ENCODE results near the gene PTEN. TPM values are rescaled to one million over a fixed set of nuclear protein-coding genes. Genes with fewer than 3 reads are reported as not detected.

PTEN gene
- total and polyA plus RNA-seq, 2 experiments from 2014 or later, result 20.8 to 64.0 TPM

DNA sequence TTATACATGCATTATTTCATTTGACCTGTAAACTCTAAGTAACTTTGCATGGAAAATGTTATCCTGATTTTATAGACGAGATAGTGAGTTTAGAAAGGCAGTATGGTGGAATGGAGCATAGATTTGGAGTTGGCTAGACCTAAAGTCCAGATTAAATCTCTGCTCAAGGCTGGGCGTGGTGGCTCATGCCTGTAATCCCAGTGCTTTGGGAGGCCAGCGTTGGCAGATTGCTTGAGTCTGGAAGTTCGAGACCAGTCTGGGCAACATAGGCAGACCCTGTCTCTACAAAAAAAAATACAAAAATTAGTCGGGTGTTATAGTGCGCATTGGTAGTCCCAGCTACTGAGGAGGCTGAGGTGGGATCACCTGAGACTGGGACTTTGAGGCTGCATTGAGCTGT is 9.4 kb downstream of the PTEN start:
- Mint-ChIP-seq H3K4me1 (peaks cover 20% of the 10 kb centered on the region; the same call in 2 of the 3 replicates), H3K27me3 (ENCODE audit: insufficient read depth, low read depth, poor library complexity) (no peaks in the 10 kb centered on the region), H3K36me3 (ENCODE audit: low read depth) (0 out of 3 replicates have a peak, but pooled peaks cover 6% of the 10 kb centered on the region), H3K9me3 (no peaks in the 10 kb centered on the region; the same call in 2 of the 3 replicates), H3K4me3 (no peak overlapping the region), H3K27ac (no peak overlapping the region; the same call in 1 of the 2 replicates)
- Histone ChIP-seq H3K4me2 (no peak overlapping the region), H3K27ac (ENCODE audit: low read depth) (no peak overlapping the region), H3K27me3 (ENCODE audit: insufficient read depth) (no peaks in the 10 kb centered on the region), H3K36me3 (ENCODE audit: insufficient read depth) (no peaks in the 10 kb centered on the region), H4K20me1 (replicated peaks; ENCODE audit: insufficient read depth) (0 out of 2 replicates have a peak, but pooled peaks cover 3% of the 10 kb centered on the region), H3K4me3 (no peak overlapping the region), H2AFZ (no peak overlapping the region), H3K79me2 (replicated peaks; ENCODE audit: insufficient read depth) (peaks cover 100% of the 10 kb centered on the region), H3K4me1 (ENCODE audit: insufficient read depth) (peaks cover 17% of the 10 kb centered on the region), H3F3A (replicated peaks; ENCODE audit: low read depth) (no peaks in the 10 kb centered on the region), H3K9me2 (ENCODE audit: insufficient read depth) (no peaks in the 10 kb centered on the region)
- ATAC-seq (no peak; the same call in 1 of the 3 replicates), DNase-seq (ENCODE audit: low spot score) (no peak)
- TF ChIP-seq ZNF114 (CRISPR knock-in tag; IDR thresholded peaks at IDR 0.05) (no peak), CREB1 (CRISPR knock-in tag; IDR thresholded peaks at IDR 0.05; ENCODE audit: low read depth) (no peak), STAT1 (IDR thresholded peaks at IDR 0.05; ENCODE audit: unreplicated experiment) (no peak), EZH2phosphoT487 (IDR thresholded peaks at IDR 0.05; ENCODE audit: unreplicated experiment) (no peak), EZH2 (IDR thresholded peaks at IDR 0.05; ENCODE audit: low read depth, unreplicated experiment) (no peak), POLR2AphosphoS5 (IDR thresholded peaks at IDR 0.05; ENCODE audit: low read depth) (no peak), NANOG (IDR thresholded peaks at IDR 0.05; ENCODE audit: borderline replicate concordance) (no peak), ZNF331 (CRISPR knock-in tag; IDR thresholded peaks at IDR 0.05; ENCODE audit: low read depth) (no peak), JUNB (IDR thresholded peaks at IDR 0.05; ENCODE audit: unreplicated experiment) (no peak)
- TF ChIP-seq, protein P1, sequence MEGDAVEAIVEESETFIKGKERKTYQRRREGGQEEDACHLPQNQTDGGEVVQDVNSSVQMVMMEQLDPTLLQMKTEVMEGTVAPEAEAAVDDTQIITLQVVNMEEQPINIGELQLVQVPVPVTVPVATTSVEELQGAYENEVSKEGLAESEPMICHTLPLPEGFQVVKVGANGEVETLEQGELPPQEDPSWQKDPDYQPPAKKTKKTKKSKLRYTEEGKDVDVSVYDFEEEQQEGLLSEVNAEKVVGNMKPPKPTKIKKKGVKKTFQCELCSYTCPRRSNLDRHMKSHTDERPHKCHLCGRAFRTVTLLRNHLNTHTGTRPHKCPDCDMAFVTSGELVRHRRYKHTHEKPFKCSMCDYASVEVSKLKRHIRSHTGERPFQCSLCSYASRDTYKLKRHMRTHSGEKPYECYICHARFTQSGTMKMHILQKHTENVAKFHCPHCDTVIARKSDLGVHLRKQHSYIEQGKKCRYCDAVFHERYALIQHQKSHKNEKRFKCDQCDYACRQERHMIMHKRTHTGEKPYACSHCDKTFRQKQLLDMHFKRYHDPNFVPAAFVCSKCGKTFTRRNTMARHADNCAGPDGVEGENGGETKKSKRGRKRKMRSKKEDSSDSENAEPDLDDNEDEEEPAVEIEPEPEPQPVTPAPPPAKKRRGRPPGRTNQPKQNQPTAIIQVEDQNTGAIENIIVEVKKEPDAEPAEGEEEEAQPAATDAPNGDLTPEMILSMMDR (conservative IDR thresholded peaks at IDR 0.05; ENCODE audit: low read depth in 2 of 2), result no peak
- TF ChIP-seq, protein P2, sequence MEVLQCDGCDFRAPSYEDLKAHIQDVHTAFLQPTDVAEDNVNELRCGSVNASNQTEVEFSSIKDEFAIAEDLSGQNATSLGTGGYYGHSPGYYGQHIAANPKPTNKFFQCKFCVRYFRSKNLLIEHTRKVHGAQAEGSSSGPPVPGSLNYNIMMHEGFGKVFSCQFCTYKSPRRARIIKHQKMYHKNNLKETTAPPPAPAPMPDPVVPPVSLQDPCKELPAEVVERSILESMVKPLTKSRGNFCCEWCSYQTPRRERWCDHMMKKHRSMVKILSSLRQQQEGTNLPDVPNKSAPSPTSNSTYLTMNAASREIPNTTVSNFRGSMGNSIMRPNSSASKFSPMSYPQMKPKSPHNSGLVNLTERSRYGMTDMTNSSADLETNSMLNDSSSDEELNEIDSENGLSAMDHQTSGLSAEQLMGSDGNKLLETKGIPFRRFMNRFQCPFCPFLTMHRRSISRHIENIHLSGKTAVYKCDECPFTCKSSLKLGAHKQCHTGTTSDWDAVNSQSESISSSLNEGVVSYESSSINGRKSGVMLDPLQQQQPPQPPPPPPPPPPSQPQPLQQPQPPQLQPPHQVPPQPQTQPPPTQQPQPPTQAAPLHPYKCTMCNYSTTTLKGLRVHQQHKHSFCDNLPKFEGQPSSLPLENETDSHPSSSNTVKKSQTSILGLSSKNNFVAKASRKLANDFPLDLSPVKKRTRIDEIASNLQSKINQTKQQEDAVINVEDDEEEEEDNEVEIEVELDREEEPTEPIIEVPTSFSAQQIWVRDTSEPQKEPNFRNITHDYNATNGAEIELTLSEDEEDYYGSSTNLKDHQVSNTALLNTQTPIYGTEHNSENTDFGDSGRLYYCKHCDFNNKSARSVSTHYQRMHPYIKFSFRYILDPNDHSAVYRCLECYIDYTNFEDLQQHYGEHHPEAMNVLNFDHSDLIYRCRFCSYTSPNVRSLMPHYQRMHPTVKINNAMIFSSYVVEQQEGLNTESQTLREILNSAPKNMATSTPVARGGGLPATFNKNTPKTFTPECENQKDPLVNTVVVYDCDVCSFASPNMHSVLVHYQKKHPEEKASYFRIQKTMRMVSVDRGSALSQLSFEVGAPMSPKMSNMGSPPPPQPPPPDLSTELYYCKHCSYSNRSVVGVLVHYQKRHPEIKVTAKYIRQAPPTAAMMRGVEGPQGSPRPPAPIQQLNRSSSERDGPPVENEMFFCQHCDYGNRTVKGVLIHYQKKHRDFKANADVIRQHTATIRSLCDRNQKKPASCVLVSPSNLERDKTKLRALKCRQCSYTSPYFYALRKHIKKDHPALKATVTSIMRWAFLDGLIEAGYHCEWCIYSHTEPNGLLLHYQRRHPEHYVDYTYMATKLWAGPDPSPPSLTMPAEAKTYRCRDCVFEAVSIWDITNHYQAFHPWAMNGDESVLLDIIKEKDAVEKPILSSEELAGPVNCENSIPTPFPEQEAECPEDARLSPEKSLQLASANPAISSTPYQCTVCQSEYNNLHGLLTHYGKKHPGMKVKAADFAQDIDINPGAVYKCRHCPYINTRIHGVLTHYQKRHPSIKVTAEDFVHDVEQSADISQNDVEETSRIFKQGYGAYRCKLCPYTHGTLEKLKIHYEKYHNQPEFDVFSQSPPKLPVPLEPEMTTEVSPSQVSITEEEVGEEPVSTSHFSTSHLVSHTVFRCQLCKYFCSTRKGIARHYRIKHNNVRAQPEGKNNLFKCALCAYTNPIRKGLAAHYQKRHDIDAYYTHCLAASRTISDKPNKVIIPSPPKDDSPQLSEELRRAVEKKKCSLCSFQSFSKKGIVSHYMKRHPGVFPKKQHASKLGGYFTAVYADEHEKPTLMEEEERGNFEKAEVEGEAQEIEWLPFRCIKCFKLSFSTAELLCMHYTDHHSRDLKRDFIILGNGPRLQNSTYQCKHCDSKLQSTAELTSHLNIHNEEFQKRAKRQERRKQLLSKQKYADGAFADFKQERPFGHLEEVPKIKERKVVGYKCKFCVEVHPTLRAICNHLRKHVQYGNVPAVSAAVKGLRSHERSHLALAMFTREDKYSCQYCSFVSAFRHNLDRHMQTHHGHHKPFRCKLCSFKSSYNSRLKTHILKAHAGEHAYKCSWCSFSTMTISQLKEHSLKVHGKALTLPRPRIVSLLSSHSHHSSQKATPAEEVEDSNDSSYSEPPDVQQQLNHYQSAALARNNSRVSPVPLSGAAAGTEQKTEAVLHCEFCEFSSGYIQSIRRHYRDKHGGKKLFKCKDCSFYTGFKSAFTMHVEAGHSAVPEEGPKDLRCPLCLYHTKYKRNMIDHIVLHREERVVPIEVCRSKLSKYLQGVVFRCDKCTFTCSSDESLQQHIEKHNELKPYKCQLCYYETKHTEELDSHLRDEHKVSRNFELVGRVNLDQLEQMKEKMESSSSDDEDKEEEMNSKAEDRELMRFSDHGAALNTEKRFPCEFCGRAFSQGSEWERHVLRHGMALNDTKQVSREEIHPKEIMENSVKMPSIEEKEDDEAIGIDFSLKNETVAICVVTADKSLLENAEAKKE (CRISPR knock-in tag; IDR thresholded peaks at IDR 0.05), result no peak
- TF ChIP-seq, protein P3, sequence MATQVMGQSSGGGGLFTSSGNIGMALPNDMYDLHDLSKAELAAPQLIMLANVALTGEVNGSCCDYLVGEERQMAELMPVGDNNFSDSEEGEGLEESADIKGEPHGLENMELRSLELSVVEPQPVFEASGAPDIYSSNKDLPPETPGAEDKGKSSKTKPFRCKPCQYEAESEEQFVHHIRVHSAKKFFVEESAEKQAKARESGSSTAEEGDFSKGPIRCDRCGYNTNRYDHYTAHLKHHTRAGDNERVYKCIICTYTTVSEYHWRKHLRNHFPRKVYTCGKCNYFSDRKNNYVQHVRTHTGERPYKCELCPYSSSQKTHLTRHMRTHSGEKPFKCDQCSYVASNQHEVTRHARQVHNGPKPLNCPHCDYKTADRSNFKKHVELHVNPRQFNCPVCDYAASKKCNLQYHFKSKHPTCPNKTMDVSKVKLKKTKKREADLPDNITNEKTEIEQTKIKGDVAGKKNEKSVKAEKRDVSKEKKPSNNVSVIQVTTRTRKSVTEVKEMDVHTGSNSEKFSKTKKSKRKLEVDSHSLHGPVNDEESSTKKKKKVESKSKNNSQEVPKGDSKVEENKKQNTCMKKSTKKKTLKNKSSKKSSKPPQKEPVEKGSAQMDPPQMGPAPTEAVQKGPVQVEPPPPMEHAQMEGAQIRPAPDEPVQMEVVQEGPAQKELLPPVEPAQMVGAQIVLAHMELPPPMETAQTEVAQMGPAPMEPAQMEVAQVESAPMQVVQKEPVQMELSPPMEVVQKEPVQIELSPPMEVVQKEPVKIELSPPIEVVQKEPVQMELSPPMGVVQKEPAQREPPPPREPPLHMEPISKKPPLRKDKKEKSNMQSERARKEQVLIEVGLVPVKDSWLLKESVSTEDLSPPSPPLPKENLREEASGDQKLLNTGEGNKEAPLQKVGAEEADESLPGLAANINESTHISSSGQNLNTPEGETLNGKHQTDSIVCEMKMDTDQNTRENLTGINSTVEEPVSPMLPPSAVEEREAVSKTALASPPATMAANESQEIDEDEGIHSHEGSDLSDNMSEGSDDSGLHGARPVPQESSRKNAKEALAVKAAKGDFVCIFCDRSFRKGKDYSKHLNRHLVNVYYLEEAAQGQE (IDR thresholded peaks at IDR 0.05; ENCODE audit: unreplicated experiment), result no peak
- TF ChIP-seq, protein P4, sequence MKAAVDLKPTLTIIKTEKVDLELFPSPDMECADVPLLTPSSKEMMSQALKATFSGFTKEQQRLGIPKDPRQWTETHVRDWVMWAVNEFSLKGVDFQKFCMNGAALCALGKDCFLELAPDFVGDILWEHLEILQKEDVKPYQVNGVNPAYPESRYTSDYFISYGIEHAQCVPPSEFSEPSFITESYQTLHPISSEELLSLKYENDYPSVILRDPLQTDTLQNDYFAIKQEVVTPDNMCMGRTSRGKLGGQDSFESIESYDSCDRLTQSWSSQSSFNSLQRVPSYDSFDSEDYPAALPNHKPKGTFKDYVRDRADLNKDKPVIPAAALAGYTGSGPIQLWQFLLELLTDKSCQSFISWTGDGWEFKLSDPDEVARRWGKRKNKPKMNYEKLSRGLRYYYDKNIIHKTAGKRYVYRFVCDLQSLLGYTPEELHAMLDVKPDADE (IDR thresholded peaks at IDR 0.05), result no peak

Data from GM23338 (cell line).